Measurements from ENCODE around the gene LYZL6.
"Not testable (repeated sequence)": the region's sequence is repeated elsewhere in the genome, so short reads cannot be mapped to it uniquely, and the experiment has no call there.

The LYZL6 gene

DNA sequence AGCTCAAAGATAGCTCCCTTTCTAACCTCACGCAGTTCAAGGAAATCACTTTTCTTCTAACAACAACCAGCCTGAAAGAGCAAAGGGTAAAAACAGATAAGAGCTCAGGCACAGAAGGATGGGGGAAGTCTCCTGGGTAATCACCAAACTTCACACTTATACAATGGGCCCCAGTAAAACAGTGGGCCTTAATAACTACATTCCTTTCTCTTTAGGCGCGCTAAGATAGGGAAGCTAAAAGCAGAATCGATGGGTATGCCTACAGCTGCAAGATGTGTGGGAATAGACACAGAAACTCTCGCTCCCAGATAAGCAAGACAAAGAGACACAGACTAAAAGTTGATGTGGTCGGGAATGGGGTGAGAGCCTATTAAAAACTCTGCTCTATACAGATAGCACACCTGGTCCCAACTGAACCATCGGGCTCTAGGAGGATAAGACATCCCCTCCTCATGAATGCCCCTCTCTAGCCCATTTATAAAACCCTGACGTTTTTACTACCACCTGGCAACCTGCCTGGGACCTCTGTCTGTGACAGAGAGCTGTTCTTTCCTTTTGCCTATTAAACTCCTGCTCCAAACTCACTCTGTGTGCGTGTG lies 826 bp downstream of the LYZL6 start:
- no peak for DNase-seq

DNA sequence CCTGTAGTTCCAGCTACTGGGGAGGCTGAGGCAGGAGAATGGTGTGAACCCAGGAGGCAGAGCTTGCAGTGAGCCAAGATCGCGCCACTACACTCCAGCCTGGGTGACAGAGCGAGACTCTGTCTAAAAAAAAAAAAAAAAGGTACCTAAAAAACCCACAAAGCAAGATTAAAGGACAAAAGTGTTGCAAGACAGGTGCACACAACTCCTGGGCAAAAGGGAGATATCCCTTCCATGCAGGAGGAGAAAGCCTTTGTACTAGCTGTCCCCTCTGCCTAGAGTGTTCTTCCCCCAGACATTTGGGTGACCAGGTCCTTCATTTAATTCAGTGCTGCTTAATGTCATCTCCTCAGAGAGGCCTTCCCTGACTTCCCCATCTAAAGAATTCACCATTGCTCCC lies 5.0 kb downstream of the LYZL6 start:
- not testable (repeated sequence) for DNase-seq

DNA sequence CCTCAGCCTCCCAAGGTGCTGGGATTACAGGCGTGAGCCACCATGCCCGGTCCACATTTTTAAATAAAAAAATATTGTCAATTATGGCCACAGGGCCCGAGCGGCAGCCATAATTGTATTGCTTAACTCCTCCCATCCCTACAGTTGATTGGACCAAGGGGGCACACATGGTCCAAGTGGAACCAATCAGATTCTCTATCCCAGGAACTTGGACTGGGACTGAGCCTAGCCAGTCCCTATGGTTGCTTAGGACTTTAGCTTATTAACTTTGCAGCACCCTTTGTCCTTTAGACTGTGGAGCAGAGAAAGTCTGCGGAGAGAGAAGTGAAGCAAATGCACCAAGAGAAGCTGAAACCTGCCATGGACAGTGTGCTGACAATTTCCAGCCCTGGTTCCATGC lies 7.5 kb downstream of the LYZL6 start:
- DNase-seq = no peak

DNA sequence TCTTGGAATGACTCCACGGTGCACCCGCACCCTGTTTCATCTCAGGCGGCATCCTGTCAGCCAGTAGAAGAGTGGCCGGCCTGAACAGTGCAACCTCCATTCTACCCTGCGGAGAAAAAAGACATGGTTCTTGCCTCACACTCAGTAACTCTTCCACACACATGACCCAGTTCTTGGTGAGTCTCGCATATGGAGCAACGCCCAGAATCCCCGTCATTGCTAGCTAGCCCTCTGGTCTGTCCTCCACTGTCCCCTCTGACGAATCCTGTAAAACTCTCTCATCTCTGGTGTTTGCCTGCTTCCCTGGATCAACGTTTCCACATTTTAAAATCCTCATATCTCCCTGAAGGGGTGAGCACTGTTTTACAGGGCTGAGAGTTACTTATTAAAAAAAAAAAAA lies 8.8 kb downstream of the LYZL6 start:
- no peak for DNase-seq

DNA sequence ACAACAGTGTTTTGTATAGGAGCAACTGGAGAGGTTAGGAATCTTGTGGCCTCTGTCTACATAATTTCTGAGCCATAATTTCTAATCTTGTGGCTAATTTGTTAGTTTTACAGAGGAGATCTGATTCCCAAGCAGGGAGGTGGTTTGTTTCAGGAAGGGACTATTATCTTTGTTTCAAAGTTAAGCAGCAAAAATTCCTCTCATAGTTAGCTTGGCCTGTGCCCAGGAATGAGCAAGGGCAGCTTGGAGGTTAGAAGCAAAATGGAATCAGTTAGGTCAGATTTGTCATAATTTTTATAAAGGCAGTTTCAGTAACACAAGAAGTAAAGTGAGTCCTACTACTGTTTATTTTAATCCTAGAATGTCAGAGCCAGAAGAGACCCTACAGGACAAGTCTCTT lies 10.9 kb downstream of the LYZL6 start:
- no peak for DNase-seq

DNA sequence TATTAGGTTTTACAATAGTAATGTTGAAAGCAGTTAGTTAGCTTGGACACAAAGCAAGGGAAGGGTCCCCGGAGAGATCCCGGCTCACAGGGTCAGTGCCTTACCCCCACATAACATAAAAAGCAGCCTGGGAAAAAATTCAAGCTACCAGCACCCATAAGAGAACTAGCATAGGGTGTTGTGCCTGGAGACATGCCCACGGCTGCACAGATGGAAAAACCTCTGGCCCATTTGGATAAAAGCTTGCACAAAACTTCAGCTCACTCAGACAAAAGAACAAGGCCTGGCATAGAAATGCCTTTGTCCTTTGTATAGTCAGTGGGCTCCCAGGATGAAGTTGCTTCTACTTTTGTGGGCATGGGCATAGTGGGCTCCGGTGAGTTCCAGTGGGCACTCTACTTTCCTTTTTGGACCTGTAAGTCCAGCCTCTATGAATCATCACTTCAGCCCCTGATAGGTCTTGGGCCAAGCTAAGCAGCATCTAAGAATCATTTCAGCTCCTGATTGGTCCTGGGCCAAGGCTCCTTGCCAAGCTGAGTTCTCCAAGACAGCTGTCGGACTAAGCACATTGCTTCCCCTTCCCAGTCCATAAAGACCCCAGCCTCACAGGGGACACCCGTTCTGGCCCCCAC lies 11.6 kb downstream of the LYZL6 start:
- DNase-seq = no peak

DNA sequence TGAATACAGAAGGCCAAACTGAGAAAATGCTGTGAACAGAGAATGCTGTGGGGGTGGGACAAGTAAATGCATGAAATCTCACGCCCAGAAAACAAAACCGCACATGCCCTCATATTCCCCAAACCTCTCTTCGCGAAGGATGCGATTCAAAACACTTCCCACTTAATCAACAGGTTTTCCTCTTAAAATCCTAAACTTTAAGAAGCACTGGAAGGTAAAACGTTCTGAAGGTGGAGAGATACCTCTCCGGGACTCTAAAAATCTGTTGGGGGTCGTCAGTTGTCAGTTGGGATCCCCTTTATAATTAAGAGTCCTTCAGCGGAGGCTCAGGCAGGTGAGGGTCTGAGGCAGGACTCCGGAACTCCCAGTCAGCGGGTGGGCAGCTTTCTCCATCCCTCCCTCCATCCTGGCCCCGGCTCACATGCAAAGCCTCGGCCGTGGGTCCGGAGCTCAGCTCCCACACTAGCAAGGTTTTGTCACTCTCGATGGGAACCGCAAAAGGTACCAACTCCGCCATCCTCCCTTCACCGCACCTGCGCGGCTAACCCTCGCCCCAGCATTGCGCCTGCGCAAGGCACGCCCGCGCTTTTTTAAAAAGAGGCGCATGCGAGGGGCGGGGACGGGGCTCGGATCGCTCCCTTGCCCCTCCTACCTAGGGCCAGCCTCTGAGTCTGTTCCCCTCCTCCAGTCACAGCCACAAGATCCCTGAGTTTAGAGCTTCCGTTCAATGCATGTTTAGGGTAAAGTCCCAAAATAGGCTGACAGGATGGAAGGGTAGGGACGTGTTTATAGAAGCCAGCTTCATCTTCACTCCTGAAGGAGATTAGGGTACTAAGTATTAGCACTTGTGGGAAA lies 13.1 kb downstream of the LYZL6 start, which contains the start of gene RDM1:
Gene RDM1, minus strand, starts transcription at position 563 of the 855 bp plus-strand sequence. Its CDS starts 46 bp downstream, at position 517.
- DNase-seq = peak; percentile 70

DNA sequence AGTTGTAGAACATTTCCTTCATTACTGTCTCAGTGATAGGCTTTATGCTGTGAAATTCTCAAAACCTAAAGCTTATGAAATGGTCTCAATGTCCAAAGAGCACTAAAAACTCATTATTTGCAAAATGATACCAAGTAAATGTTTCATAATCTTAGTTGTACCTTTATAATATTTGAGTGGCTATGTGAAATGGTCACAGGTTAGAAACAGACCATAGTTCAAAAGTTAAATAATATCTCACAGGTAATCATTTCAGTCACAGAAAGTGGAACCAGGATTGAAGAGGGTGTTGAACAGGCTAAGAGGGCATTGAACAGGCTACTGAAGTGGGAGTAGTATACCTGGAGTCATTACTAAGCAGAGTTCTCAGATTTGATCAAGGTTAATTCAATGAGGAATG lies 15.8 kb downstream of the LYZL6 start:
- no peak for DNase-seq

DNA sequence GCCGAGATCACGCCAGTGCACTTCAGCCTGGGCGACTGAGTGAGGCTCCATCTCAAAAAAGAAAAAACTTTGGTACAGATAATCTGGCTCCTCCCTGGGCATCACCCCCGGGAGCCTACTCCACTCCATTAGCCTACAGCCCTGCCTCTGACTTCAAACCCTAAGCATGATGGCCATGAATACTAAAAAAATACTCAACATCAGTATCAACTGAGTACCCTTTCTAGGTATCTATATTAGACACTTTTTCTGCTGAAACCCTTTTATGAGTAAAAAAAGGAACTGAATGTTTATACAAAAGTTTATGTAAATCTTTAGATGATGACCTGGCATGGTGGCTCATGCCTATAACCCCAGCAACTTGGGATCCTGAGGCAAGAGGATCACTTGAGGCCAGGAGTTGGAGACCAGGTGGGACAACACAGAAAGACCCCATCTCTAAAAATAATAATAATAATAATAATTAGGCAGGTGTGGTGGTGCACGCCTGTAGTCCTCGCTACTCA lies 19.9 kb downstream of the LYZL6 start:
- no peak for DNase-seq

DNA sequence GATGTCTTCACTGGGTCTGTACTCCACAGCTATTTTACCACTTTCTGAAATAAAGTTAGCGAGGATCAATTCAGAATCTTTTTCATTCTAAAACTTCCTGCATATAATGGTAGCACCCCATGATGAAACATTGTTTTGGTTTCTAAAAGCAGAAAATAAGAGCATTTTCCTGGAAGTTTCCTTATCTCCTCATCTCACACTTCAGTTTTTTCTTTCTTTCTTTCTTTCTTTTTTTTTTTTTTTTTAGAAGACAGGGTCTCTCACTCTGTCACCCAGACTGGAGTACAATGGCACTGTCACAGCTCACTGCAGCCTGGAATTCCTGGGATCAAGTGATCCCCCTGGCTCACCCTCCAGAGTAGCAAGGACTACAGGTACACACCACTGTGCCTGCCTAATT lies 23.3 kb downstream of the LYZL6 start:
- no peak for DNase-seq

DNA sequence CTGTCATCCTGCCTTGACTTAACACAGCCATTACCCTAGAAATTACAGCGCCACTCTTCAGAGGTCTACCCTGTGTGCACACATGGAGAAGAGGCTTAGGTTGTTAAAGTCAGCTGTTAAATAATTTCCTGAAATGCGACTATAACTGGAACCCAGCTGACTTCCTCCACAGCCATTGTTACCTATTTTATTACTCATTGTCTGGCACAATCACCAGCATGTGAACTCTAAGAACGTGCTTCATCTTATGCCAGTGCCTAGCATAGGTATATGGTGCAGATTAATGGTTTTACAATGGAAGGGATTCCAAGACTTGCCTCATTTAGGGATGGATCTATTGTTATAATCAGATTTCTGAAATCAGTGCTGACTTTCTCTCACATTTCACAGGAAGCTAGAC lies 24.8 kb downstream of the LYZL6 start:
- DNase-seq = no peak

DNA sequence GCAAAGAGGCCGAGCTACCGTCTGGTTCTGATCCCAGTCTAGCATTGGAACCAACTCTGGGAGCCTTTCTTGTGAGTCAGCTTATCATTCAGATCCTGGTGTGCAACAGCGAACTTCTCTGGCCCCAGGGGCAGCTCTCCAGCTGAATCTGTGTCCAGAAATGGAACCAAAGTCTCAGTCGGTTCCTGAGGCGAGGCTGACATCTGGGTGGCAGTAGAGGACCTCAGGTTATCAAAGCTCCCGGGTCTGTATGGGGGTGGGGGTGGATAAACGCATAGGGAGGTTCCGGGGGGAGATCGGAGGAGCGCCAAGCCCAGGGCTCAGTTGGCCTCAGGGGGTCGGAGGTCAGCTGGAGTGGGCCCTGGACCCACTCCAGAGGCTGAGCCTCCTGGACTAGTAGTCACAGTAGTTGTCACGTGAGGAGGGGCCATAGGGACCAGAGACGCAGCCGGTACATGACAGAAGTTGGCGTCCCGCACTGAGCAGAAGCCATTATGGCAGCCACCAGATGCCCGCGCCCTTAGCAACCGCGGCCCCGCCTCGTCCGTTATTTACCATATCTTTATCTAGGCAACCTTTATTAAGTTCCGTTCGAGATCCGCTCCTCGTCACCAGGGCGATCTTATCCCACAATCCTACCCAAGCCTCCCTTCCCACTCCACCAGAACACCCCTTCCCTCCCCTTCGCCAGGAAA lies 25.8 kb downstream of the LYZL6 start:
- DNase-seq = no peak

DNA sequence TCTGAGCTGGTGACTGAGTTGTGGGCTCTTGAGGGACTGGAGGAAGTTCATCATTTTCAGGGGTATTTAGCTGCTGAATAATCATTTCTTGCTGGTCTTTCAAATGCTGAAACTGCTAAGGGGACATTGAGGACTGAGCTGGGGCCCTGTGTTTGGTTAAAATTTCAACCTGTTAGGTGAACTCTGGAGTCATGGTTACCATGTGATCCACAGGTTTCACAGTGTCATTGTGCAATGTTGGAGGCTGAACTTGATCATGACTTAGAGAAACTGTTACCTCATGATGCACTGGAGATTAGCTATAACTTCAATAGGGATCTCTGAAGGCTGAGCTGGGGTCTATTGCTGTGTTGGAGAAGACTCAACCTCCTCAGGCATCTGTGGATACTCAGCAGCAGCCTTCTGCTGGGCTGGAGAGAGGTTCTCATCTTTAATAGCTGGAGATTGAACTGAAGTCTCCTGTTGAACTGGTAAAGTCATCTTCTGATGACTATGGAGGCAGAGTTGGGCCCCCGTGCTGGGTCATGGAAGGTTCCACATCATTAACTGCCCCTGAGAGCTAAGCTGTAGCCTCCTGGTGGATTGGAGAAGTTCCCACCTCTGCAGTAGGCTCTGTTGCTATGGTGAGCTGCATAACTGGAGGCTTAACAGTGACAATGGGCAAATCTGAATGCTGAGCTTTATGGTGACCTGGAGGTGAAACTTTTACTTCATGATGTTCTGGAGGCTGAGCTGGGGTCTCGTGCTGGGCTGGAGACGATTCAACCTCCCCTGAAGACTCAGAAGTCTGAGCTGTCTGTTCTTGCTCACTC lies 28.2 kb downstream of the LYZL6 start:
- DNase-seq = no peak

DNA sequence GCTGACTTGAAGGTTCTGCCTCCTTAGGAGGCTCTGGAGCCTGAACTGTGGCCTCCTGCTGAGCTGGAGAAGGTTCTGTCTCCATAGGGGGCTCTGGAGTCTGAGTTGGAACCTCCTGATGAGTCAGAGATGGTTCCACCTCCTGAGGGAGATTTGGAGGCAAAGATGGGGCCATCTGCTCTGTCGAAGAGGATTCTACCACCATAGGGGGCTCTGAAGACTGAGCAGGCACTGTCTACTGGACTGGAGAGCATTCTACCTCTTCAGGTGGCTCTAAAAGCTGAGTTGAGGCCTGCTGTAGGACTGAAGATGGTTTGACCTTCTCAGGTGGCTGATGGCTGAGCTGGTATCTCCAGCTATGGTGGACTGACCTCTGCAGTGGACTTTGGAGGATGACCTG lies 29.2 kb downstream of the LYZL6 start:
- no peak for DNase-seq

DNA sequence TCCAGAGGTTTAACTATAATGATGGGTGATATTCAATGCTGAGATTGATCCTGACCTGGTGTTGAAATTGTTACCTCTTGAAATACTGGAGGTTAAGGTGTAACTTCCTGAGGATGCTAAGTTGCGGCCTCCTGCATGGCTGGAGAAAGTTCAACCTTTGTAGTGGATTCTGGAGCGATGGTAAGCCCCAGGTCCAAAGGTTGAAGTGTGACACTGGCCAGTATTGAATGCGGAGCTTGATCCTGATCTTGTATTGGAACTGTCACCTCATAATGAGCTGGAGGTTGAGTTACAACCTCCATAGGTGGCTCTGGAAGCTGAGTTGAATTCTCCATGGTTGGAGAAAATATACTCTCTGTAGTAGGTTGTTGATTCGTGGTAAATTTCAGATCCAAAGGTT lies 29.9 kb downstream of the LYZL6 start:
- DNase-seq = no peak

DNA sequence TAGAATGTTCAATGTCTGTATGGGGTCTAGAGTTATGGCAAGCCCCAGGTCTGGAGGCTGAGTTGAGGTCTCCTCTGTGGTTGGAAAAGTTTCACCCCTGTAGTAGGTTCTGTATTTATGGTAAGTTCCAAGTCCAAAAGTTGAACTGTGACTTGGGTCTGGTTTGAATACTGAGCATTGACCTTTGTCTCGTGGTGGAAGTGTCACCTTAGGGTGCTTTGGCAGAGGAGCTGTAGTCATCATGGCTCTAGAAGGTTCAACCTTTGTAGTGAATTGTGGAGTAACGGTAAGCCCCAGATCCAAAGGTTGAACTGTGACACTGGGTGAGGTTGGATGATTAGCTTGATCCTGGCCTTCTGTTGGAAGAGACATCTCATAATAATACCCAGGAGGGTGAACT lies 30.6 kb downstream of the LYZL6 start:
- no peak for DNase-seq

DNA sequence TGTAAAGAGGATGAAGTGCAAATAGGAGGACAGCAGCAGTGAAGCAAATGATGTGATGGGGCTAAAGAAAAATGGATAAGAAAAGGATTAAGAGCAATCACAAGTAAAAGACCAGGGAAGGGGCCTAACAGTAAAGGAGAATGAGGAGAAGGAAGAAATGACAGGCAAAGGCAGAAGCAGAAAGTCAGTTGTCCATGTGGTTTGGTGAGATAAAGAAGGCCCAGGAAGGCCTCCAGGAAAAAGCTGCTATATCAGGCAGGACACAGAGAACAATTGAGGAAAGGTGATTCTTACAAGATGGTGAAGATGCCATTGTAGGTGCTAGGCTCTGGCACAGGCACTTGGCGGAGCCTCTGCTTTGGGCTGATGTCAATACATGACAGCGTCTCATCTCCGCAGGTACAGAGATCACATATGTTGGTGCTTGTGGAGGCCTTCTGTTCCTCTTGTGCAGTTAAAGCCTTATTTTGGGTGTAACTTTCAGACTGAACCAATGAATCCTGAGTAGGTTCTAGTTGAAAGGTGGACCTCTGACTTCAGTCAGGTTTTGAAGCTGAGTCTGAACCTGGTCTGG lies 31.1 kb downstream of the LYZL6 start:
- DNase-seq = no peak

DNA sequence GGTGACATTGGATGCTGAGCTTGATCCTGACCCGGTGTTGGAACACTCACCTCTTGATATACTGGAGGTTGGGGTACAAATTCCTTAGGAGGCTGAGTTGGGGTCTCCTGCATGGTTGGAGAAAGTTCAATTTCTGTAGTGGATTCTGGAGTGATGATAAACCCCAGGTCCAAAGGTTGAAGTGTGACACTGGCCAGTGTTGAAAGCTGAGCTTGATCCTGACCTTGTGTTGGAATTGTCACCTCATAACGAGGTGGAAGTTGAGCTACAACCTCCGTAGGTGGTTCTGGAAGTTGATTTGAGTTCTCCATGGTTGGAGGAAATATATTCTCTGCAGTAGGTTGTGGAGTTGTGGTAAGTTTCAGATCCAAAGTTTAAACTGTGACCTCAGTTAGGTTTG lies 34.1 kb downstream of the LYZL6 start:
- DNase-seq = no peak

DNA sequence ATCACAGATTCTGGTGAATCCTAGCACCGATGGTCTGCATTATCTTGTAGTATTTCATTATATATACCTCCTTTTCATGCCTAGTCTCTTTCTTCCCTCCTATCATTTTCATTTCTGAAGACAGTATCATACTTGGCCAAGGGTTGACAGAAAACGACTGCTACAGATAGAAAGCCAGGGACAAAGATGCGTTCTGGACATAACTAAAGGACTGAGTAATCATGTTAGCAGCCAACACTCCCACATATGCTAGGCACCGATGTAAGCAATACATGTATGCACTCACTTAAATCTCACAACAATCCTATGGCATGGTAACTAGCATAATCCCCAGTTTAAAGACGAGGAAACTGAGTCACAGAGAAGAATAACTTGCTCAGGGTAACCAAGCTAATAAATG lies 35.8 kb downstream of the LYZL6 start:
- no peak for DNase-seq

DNA sequence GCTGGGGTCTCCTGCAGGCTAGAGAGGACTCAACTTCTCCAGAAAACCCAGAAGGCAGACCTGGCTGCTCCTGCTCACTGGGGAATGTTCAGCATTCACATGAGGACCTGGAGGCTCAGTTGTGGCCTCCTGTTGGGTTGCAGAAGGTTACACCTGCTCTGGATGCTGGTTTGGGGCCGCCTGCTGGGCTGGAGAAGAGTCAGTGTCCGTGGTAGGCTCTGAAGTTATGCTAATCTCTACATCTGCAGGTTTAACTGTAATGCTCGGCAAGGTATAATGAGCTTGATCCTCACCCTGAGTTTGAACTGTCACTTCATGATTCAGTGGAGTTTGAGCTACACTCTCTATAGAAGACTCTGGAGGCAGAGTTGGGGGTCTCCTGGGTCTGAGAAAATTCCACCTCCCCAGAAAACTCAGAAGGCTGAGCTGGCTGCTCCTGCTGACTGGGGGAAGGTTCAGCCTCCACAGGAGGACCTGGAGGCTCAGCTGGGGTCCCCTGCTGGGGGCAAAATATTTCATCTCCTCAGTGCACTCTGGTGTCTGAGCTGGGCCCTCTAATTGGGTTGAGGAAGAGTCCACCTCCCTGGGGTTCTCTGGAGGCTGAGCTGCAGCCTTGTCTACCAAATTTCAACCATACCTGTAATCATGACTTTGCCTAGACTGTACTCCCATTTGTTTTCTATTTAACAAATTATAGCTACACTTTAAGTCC lies 36.4 kb downstream of the LYZL6 start:
- no peak for DNase-seq

DNA sequence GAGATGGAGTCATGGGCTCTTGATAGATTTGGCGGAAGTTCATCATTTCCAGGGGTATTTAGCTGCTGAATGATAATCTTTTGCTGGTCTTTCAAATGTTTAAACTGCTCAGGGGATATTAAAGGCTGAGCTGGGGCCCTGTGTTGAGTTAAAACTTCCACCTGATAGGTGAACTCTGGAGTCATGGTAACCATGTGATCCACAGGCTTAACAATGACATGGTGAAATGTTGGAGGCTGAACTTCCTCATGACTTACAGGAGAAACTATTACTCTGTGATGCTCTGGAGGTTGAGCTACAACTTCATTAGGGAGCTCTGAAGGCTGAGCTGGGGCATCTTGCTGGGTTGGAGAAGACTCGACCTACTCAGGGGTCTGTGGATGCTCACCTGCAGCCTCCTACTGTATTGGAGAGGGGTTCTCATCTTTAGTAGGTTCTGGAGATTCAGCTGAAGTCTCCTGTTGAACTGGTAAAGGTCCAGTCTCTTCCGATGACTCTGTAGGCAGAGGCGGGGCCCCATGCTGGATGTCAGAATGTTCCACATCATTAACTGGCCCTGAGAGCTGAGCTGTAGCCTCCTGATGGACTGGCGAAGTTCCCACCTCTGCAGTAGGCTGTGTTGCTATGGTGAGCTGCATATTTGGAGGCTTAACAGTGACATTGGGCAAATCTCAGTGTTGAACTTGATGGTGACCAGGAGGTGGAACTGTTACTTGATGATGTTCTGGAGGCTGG lies 37.2 kb downstream of the LYZL6 start:
- DNase-seq = no peak

All from NCI-H2227 treated with DMSO at 0.1 percent for 48 hours (cell line).